Adrenal gland (tissue), 12 donors: ENCODE results near the gene DACT2. TPM values are rescaled to one million over a fixed set of nuclear protein-coding genes. Genes with fewer than 3 reads are reported as not detected.

ENCODE experiments used
- DNase-seq, 7 donors: peaks; one replicate each; pipeline ENCODE4 v3.0.0-alpha.2; 2019 to 2020
- H3K27ac ChIP-seq, 5 donors: fragments of 200-600 bp; sonication (generic) in 4 of 5; 1 replicate in 3 of 5; 2 replicates in 2 of 5; pipeline versions ENCODE4 v1.5.1 to v1.8.0; 2016 to 2020; ENCODE audit warnings: mild to moderate bottlenecking in 1 of 5
- H3K27me3 ChIP-seq: fragments of 200-600 bp; 2 replicates; pipeline ENCODE4 v1.8.0; 2021
- H3K36me3 ChIP-seq, 2 donors: fragments of 200-600 bp; replicated peaks in 1 of 2; 1 replicate in 1 of 2; 2 replicates in 1 of 2; pipeline versions ENCODE4 v1.5.1 to v1.8.0; 2018 to 2022
- H3K4me1 ChIP-seq, 2 donors: fragments of 200-600 bp; replicated peaks in 1 of 2; 1 replicate in 1 of 2; 2 replicates in 1 of 2; pipeline versions ENCODE4 v1.5.1 to v1.8.0; 2018 to 2021
- H3K4me3 ChIP-seq, 4 donors: fragments of 200-600 bp; sonication (generic) in 3 of 4; one replicate each; pipeline ENCODE4 v1.5.1; 2016 to 2018
- H3K9me3 ChIP-seq, 3 donors: fragments of 200-600 bp; sonication (generic) in 1 of 3; replicated peaks in 1 of 3; 1 replicate in 2 of 3; 2 replicates in 1 of 3; pipeline versions ENCODE4 v1.5.1 to v1.8.0; 2016 to 2021
- POLR2A ChIP-seq, 2 donors: fragments of 450-650 bp; IDR thresholded peaks; one replicate each; pipeline ENCODE4 v1.6.1; 2017; ENCODE audit warnings: antibody characterized with exemption in 2 of 2, mild to moderate bottlenecking in 2 of 2, moderate library complexity in 1 of 2
- WGBS, 4 donors: extraction: QIAGEN DNeasy Blood & Tissue Kit in 2 of 4; methylation state at CpG; one replicate each; pipeline versions ENCODE4 v1.1.5 to v1.1.7; 2013 to 2017; 5-methylcytosine and 5-hydroxymethylcytosine counted together
- intact Hi-C, 2 donors: fragments of 100-400 bp; cut with DNase I; formaldehyde crosslinking; loops; one replicate each; pipeline versions ENCODE4 v1.14.1 to v1.15.0; 2022 to 2023
- polyA plus RNA-seq, 3 donors: library from polyadenylated mRNA; stranded (reverse); fragments of 200-250 nt in 2 of 3; fragments of 350-450 nt in 1 of 3; fragmentation: Illumina TruSeq in 1 of 3; extraction: RNeasy Lipid Tissue Mini Kit (QIAGEN cat#74804) in 1 of 3; gene quantifications; one replicate each; pipeline ENCODE4 v1.2.3, GENCODE V29; 2013 to 2014
- total RNA-seq, 9 donors: library from RNA; depleted of rRNA in 4 of 9; stranded (reverse); fragments of >200 nt in 4 of 9; fragments of 120-200 nt in 1 of 9; fragmentation: NEBNext Ultra II Directional in 1 of 9; extraction: Animal tissue kit (Norgen Biotek cat#: 25700) in 1 of 9; gene quantifications; one replicate each; pipeline versions ENCODE4 v1.1.0 to v1.2.4, GENCODE V29; 2013 to 2023
- TF ChIP-seq, protein P1 (sequence below), 6 experiments: fragments of 450-650 bp in 4 of 6; fragments of 200-600 bp in 2 of 6; sonication (generic) in 1 of 6; IDR thresholded peaks; 1 replicate in 5 of 6; 2 replicates in 1 of 6; pipeline versions ENCODE4 v1.5.1 to v1.8.0; 2016 to 2021; ENCODE audit warnings: antibody characterized with exemption in 6 of 6, mild to moderate bottlenecking in 2 of 6, moderate library complexity in 1 of 6
- donor health status: healthy with polysubstance abuse.
- donor health status: Bipolar disorder and iron deficiency.
- donor health status: DM: yes; HTN: yes; CAD: no.
- donor health status: DM: no; HTN: no; CAD: no.
- donor health status: DM: no; HTN: no; CAD: no.
- donor health status: DM: yes; HTN: yes; CAD: no.

The DACT2 gene
- total and polyA plus RNA-seq, 12 donors, result 0.05 to 11.2 (median 2.8) TPM

DNA sequence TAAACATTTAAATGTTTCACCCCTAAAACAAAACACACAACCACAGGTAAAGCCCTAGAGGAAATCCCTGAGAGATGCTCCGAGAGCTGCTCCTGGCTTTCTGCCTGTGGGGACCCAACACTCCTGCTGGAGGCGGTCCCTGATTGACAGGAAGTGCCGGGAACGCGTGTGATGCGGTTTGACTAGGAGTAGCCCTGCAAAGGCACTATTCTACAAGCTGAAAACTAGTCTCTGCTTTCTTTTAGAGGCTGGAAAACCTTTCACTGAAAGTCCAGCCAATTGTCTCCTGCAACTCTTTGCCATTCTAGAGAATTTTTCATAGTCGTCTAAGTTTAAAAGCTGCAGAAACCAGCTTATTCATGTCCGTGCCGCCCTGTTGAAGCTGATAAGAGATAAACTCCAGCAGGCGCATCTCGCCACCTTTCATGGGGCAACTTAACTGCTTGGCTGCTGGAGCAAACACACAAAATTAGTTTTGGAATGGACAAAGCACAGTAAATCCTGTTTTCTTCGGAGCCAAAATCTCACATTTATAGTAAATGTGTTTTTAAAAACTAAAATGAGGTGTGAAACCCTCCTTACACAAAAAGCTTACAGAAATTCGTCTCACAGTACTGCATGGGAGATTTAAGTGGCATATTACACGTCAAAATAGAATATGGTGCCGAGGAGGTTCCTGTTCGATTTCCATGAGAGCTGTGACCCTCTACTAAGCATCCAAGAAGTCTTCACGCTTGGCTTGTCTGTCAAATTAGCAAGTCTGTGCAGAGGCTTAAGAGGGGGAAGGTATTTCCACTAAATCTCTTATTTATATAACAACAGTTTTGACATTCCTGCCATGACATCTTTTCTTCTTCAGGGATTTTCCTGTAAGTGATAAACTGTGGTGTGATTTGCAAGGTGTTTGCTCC is 46.9 kb downstream of the DACT2 start:
- no peak overlapping the region for H3K4me3 ChIP-seq
- H3K9me3 ChIP-seq, result no peaks in the 10 kb centered on the region
- intact Hi-C loops, result no loop called here
- no peaks in the 10 kb centered on the region for H3K27me3 ChIP-seq
- H3K4me1 ChIP-seq, result no peaks in the 10 kb centered on the region
- TF ChIP-seq POLR2A (IDR thresholded peaks at IDR 0.05), result no peak
- TF ChIP-seq, protein P1, sequence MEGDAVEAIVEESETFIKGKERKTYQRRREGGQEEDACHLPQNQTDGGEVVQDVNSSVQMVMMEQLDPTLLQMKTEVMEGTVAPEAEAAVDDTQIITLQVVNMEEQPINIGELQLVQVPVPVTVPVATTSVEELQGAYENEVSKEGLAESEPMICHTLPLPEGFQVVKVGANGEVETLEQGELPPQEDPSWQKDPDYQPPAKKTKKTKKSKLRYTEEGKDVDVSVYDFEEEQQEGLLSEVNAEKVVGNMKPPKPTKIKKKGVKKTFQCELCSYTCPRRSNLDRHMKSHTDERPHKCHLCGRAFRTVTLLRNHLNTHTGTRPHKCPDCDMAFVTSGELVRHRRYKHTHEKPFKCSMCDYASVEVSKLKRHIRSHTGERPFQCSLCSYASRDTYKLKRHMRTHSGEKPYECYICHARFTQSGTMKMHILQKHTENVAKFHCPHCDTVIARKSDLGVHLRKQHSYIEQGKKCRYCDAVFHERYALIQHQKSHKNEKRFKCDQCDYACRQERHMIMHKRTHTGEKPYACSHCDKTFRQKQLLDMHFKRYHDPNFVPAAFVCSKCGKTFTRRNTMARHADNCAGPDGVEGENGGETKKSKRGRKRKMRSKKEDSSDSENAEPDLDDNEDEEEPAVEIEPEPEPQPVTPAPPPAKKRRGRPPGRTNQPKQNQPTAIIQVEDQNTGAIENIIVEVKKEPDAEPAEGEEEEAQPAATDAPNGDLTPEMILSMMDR (IDR thresholded peaks at IDR 0.05), result no peak
- 35 to 44% (median 43%) methylated on average over 17 of the region's 17 CpGs for WGBS, 4 donors
- H3K36me3 ChIP-seq, result no peaks in the 10 kb centered on the region
- H3K27ac ChIP-seq, result no peak overlapping the region
- no peak for DNase-seq

DNA sequence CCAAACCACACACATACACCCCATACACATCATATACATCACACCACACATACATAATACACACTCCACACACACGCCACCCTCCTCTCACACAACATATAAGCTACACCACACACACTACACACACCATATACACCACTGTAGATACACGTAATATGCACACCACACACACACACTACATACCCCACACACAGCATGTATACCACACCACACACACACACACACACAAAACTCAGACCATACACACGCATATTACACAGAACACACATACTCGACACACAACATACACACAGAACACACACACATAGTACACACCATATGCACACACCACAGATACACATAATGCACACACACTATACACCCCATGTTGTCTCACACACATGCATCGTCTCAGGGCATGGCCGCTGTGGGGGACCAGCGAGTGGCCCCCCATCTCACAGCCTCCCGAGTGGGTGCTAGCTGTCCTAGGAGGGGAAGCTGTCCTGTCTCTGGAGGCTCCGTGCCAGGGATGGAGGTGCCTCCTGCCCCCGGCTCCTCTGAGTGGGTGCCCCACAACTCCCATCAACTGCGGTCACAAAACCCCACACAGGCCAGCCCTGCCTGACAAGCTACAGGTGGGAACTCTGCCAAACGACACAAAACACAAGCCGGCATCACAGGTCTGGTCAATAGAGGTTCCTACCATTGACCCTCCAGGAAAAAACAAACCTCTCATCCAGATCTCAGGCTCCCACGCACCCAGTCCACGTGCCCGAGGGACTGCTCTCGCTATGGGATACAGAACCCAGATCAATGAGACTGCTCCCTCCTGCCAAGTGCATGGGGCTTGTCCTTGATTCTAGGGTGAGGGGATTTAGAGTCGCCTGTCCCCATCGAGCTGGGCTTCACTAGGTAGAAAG is 49.1 kb downstream of the DACT2 start:
- H3K27me3 ChIP-seq, result peaks cover 4% of the 10 kb centered on the region
- DNase-seq, result no peak
- no peak overlapping the region for H3K4me3 ChIP-seq
- intact Hi-C loops, result no loop called here
- TF ChIP-seq, protein P1 (IDR thresholded peaks at IDR 0.05), result no peak
- no peak for TF ChIP-seq POLR2A (IDR thresholded peaks at IDR 0.05)
- WGBS, 4 donors, result 78 to 83% (median 81%) methylated on average over 16 to 19 of the region's 19 CpGs
- H3K9me3 ChIP-seq, result no peaks in the 10 kb centered on the region
- no peak overlapping the region for H3K27ac ChIP-seq
- no peaks in the 10 kb centered on the region for H3K4me1 ChIP-seq
- H3K36me3 ChIP-seq, result no peaks in the 10 kb centered on the region

DNA sequence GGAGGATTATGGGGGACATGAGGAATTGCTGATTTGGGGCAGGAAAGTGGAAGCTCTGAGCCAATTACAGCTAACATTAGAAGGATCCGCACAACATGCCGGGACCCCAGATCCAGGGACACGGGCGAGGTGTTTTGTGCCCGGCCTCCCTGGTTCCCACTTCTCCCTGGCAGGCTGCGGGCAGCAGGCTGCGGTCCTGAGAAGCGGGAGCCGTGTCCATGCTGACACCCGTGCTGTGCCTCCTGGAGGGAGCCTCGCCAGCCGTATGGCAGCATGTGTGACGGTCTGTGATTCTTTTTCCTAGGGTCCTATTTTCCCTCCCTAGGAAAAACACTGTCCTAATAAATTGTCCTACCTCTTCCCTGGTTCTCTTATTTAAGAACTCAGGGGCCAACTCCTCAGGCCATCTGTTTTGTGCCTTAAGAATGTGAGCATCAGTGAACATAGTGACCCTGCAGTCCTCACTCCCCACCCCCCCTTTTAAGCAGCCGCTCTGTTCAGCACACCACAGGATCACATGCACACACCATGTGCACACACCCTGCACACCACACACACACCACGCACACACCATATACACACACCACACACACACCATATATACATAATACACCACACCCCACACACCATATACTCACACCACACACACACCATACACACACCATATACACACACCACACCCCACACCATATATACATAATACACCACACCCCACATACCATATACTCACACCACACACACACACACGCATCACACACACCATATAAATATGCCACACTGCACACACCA is 49.9 kb downstream of the DACT2 start:
- no peak for TF ChIP-seq POLR2A (IDR thresholded peaks at IDR 0.05)
- TF ChIP-seq, protein P1 (IDR thresholded peaks at IDR 0.05), result no peak
- WGBS, 4 donors, result 83 to 91% (median 87%) methylated on average over 16 of the region's 16 CpGs
- intact Hi-C loops, result no loop called here

More for the DNA sequence above, 49.9 kb downstream of the DACT2 start:
- no peaks in the 10 kb centered on the region for H3K4me1 ChIP-seq
- H3K36me3 ChIP-seq, result no peaks in the 10 kb centered on the region
- no peaks in the 10 kb centered on the region for H3K9me3 ChIP-seq
- no peak overlapping the region for H3K27ac ChIP-seq
- no peak for DNase-seq
- H3K27me3 ChIP-seq, result peaks cover 4% of the 10 kb centered on the region
- no peak overlapping the region for H3K4me3 ChIP-seq
